HG03196 (cell line): ENCODE data around the gene OPCML.
"Not testable (repeated sequence)": the region's sequence is repeated elsewhere in the genome, so short reads cannot be mapped to it uniquely, and the experiment has no call there.

Source experiments
- ATAC-seq: cut with Tn5 transposase; IDR thresholded peaks from one replicate; pipeline ENCODE4 v1.9.1; 2021; ENCODE audit not compliant: unreplicated experiment

Gene OPCML

DNA sequence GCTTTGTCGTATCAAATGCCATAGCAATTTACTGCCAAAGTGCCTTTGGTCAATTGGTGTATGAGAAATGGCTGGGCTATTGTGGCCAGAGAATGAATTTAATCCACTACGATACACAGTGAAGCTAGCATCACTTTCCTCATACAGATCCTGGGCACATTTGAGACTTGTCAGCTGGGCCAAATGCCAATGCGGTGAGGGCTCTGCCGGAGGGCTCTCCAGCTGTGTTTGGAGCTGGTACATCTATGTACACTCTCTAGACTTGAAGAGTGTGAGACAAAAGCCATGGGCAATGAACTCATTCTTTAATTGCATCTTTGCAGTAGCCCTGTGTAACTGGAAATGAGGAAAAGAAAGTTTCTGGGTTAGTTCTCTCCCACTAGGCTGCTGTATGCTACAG, 1109.0 kb downstream of the OPCML start:
- no peak for ATAC-seq

DNA sequence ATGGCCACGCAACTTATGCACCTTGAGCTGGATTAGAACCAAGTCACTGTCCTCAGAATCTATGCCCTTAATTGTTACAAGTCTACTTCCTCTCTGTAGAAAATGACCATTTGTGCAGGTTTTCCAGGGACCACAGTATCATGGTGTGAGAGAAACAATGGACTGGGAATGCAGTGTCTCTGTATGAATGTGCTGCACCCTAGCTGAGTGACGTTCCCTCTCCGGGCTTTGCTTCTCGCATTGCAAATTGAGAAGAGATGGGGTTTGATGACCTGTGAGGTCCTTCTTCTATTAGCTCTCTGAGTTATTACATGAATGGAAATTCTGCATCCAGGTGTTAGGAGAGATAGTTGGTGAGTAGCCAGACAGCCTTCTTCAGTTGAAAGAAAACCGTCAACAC, 1109.6 kb downstream of the OPCML start:
- no peak for ATAC-seq

DNA sequence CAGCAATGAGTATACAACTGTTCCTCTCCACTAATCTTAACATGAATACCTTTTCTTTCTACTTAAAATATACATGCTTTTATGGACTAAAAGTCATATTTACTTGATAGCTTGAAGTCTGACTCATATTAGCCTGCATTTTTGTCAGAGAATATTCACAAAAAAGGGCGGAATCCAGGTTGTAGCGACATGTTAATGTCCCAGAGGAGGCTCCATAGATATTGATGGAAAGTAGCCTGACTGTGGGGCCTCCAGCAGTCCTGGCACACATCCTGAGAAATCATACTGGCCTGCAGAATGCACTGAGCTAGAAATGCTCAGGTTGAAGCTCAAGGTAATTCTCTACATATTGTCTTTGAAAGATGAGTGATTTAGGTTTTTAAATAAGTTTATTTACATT, 1110.7 kb downstream of the OPCML start:
- ATAC-seq = no peak

DNA sequence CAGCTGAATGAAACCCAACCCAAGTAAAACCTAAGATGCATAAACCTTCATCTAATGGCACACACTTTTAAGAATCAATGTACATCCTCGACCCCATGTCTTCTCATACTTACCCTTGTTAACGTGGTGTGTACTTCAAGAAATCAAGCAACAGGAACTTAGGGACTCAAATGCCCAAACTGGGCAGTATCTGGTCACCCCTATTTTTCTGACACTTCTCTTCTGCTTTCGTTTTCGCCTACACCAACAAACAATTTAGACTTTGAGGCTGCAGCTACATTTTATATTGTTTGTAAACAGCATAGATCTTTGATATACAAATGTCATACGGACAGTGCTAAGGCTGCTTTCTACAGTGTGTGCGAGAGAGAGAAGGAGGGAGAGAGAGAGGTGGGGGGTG, 1117.8 kb downstream of the OPCML start:
- no peak for ATAC-seq

DNA sequence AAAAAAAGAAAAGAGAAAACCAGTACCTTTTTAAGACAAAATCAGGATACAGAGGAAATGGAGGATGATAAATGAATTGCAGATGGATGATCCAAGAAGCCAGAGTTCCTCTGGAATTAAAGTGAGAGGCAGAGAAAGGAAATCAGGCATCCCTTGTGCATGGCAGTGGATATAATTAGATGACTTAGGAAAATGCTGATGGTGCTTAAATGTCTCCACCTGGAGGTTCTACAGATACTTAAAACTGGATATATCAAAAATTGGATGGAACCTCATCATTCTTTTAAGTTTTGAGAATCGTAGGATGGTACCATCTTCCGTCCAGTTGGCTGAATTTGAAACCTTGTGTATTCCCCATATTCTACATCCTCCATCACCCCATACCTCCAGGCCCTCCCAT, 1121.9 kb downstream of the OPCML start:
- no peak for ATAC-seq

DNA sequence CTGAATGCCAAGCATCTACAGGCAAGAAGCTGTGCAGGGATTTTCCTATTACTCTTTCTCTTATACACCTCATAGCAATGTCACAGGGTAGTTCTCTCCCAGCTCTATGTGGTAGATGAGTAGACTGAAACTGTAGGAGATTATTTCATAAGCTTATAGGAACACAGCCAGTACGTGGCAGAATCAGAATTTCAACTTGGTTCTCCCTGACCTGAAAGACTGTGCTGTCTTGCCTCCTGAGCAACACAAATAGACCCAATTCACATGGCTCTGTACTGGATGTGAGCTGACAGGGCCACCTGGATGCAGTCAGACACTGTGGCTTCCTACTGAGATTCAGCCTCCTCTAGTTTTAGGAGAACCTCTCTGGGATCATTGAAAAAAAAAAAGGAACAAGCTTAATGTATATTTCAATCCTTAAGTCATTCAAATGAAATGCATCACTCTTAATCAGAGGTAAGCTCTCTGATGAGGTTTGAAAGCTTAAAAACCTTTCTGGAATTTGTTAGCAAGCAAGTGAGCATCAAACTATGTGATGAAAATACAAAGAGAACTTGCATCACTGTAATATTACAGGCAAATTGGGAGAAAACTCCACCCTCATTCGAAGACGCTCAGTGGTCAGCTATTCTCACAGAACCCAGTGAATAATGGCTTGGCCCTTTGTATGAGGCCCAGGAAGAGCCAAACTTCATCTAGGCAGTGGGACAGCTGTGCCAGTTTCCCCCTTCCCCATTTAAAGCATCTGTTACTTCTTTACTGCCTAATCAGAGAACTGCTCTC, 1122.5 kb downstream of the OPCML start:
- no peak for ATAC-seq

DNA sequence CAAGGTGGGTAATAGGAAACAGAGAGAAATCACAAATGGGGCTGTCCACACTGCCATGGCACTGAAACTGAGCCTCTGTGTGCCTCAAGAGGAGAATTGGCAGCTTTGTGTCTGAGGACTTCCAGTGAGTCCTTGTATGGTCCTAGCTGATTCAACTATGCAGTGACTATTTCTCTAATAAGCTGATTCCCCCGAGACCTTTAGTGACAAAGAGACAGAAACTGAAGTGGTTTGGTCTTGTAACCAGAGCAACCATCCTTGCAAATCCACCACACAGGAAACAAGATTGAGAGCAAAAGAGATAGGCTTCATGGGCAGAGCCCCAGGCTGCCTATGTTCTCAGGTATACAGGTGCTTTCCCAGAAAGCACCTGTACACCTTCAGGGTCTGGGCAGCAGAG, 1123.4 kb downstream of the OPCML start:
- peak; percentile 70 for ATAC-seq

DNA sequence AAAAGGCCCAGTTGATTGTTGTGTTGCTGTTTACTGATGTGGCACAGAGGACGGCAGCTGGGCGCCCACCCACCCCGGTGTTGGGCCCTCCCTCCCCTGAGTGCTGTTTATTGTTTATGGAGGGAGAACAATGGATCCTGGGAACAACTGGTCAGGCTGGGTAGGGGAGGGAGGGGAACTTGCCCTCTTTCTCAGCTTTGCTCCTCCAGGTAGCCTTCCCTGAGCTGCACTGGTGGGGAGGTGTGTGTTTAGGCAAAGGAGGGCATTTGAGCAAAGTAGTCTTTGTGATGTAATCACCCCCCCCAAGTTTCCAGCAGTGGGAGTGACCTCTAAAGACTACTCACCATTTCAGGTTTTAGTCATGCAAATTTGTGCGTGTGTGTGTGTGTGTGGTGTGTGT, 1126.6 kb downstream of the OPCML start:
- no peak for ATAC-seq

DNA sequence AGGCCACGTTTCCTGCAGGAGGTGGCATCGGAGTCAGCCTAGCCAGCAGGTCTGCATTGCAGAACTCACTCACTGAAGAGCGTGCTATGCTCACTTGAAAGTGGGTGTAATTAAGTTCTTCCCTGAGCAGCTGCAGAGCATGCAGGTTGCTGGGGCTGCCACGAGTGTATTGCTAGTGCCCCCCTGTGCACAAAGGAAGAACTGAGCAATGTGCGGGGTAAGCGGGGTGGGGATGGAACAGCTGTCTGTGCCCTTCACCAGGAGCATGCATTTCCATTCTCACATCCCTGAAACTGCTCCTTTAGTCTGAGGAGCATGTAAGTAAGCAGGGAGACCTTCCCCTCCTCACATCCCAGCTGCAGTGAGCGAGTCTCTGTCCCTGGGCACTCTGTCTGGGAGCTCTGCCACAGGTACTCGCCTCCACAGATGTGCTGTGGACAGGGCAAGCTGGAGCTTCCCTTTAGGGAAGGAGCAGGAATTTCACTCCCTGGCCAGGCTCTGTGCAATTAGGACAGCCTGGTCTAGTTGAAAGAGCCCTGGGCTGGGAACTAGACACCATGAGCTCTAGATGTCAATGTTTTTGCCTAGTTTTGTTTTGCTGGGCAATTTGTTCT, 1130.1 kb downstream of the OPCML start:
- no peak for ATAC-seq

DNA sequence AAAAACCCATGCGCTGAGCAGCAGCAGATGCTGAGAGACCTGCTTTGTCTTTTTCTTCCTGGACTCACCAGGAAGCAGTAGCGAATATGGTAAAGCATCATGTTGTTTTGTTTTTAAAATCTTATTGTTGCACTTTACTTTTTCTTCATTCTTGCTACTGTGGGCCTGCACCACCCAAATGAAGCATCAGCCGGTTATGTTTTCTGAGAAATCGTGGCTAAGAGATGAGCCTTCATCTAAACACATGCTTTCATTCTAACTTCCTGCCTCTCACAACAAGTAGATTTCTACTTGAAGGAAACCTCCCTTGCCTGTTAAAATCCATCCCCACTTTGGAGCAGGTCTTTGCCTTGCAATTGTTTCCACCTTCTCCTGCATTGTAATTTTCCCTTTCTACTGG, 1136.0 kb downstream of the OPCML start:
- no peak for ATAC-seq

DNA sequence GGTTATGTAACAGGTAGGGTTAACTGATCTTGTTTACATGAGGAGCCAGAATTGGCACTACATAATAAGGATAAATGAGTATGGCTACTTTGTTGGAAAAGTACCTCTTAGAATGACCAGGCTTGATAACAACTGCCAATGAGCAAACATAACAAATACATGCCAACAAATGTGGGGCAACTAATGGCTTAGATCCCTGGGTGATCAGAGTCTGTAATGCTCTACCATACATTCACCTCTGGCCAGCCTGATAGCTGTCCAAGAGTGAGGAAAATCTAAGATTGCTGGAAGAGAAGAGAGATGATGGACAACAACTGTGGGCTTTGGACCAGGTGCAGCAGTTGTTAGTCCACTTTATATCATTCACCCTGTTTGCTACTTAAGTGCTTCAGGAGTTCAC, 1136.9 kb downstream of the OPCML start:
- ATAC-seq = no peak

DNA sequence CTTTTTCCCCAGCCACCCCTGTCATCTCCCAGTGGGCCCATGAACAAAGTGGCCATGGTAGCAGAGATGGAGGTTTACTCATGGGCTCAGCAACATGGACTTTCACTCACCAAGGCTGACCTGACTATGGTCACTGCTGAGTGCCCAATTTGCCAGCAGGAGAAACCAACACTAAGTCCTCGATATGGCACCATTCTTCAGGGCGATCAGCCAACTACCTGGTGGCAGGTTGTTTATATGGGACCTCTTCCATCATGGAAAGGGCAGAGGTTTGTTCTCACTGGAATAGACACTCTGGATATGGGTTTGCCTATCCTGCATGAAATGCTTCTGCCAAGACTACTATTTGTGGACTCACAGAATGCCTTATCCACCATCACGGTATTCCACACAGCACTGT, 1152.8 kb downstream of the OPCML start:
- ATAC-seq = no peak

DNA sequence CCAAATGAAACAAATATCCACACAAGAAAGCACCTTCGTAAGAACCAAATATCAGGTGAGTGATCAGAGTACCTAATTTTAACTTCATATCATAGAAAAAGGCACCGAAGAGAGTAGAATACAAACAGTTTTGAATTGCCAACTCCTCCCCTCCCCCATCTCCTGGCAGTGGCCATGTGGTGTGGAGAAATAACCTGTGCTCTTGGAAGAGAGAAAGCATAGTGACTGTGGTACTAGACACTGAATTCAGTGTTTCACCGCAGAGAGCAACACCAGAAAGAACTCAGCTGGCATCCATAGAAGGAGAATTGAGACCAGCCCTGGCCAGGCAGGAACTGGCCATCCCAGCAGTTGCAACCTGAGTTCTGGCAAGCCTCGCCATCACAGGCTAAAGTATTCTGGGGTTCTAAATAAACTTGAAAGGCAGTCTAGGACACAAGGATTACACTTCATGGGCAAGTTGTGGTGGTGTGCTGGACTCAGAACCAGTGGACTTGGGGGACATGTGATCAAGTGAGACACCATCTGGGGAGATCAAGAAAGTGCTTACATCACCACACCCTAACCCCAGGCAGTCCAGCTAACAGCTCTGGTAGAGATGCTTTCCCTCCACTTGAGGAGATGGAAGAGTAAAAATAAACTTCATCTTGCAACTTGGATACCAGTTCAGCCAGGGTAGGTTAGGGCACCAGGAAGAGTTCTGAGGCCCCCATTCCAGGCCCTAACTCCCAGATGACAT, 1158.7 kb downstream of the OPCML start:
- ATAC-seq = no peak

DNA sequence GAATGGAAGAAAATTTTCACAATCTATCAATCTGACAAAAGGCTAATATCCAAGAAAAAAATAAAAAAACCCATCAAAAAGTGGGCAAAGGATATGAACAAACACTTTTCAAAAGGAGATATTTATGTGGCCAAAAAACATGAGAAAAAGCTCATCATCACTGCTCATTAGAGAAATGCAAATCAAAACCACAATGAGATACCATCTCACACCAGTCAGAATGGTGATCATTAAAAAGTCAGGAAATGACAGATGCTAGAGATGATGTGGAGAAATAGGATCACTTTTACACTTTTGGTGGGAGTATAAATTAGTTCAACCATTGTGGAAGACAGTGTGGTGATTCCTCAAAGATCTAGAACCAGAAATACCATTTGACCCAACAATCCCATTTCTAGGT, 1162.2 kb downstream of the OPCML start:
- ATAC-seq = not testable (repeated sequence)

DNA sequence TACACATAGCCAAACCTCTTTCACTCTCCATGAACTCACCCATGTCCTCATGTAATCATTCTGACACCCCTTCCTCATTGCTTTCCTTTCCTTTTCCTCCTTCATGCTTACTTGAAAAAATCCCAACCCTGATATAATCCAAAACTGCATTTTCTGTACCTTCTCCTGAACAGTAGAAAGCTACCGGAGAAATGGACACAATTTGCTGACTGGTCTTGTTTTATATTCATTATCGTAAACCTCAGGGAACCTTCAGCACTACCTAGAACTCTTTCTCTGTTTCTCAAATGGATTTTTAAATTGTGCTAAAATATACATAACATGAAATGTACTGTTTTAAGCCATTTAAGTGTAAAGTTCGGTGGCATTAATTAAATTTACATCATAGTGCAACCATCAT, 1165.0 kb downstream of the OPCML start:
- no peak for ATAC-seq

DNA sequence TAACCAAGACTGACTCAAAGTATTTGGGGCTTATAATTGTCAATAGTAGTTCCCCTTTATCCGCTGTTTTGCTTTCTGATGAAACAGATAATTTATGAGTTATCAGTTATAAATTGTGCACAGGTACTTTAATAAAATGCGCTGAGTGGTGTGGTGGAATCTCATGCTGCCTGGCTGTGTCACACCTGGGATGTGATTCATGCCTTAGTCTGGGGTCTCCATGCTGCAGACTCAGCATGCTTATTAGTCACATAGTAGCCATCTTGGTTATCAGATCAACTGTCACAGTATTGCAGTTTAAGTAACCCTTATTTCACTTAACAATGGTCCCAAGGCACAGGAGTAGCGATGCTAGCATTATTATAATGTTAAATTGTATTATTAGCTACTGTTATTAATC, 1166.7 kb downstream of the OPCML start:
- ATAC-seq = no peak
